IMR-90 (cell line): Measurements from ENCODE around the gene ARSB. TPM values are rescaled to one million over a fixed set of nuclear protein-coding genes. Genes with fewer than 3 reads are reported as not detected.

Experiments
- ATAC-seq: fragments of 200-7000 bp; cut with Tn5 transposase; 2 replicates; pipeline ENCODE4 v1.9.1; 2020; ENCODE audit warnings: low read depth, mild to moderate bottlenecking, moderate library complexity
- BruUV-seq: library from RNA; stranded (reverse); fragments of 400-500 nt; replicated peaks from 2 replicates; lab custom pipeline; 2021; lab: Mats Ljungman, UMichigan
- CTCF ChIA-PET: fragments of 300-600 bp; formaldehyde crosslinking; extraction: SDS; loops from one replicate; lab custom pipeline; 2021; ENCODE audit warnings: antibody characterized with exemption; lab: Yijun Ruan, JAX
- POLR2A ChIA-PET: fragments of 300-600 bp; sonication (Branson Sonifier 250); formaldehyde crosslinking; loops from one replicate; lab custom pipeline; 2022; ENCODE audit warnings: antibody characterized with exemption; ENCODE audit not compliant: unreplicated experiment; lab: Charles Lee
- DNase-seq: peaks from one replicate; pipeline ENCODE4 v3.0.0; 2013
- H2AFZ ChIP-seq: replicated peaks from 2 replicates; pipeline ENCODE3; 2013; ENCODE audit warnings: low read length, mild to moderate bottlenecking; ENCODE audit not compliant: poor library complexity
- H2AK5ac ChIP-seq: 2 replicates; pipeline ENCODE4 v1.6.1; 2013; ENCODE audit warnings: low read depth, low read length, inconsistent platforms
- H2AK9ac ChIP-seq: replicated peaks from 2 replicates; pipeline ENCODE3; 2013; ENCODE audit warnings: mild to moderate bottlenecking, low read depth, low read length, moderate library complexity; ENCODE audit not compliant: poor library complexity
- H2BK120ac ChIP-seq: 2 replicates; pipeline ENCODE4 v1.6.1; 2013; ENCODE audit warnings: low read depth, low read length, inconsistent platforms
- H2BK15ac ChIP-seq: 3 replicates; pipeline ENCODE4 v1.6.1; 2013; ENCODE audit warnings: low read depth, low read length, inconsistent platforms
- H2BK20ac ChIP-seq: 2 replicates; pipeline ENCODE4 v1.6.1; 2013; ENCODE audit warnings: low read depth, mild to moderate bottlenecking, inconsistent platforms, low read length, moderate library complexity
- H2BK5ac ChIP-seq: 2 replicates; pipeline ENCODE4 v1.6.1; 2013; ENCODE audit warnings: mild to moderate bottlenecking, low read depth, low read length, inconsistent platforms; ENCODE audit not compliant: poor library complexity, severe bottlenecking
- H3K14ac ChIP-seq: replicated peaks from 2 replicates; pipeline ENCODE4 v1.6.1; 2013; ENCODE audit warnings: low read depth, low read length, inconsistent platforms
- H3K18ac ChIP-seq: 2 replicates; pipeline ENCODE4 v1.6.1; 2013; ENCODE audit warnings: low read depth, low read length, control low read depth
- H3K23ac ChIP-seq: 2 replicates; pipeline ENCODE4 v1.6.1; 2013; ENCODE audit warnings: low read depth, low read length, inconsistent platforms
- H3K27ac ChIP-seq: 2 replicates; pipeline ENCODE4 v1.5.1; 2013; ENCODE audit warnings: mild to moderate bottlenecking, control low read depth, low read length; ENCODE audit not compliant: insufficient read depth
- H3K27me3 ChIP-seq: 2 replicates; pipeline ENCODE4 v1.6.1; 2013; ENCODE audit warnings: low read length; ENCODE audit not compliant: control insufficient read depth, insufficient read depth
- H3K36me3 ChIP-seq: 2 replicates; pipeline ENCODE4 v1.6.1; 2013; ENCODE audit warnings: low read length, mixed read lengths; ENCODE audit not compliant: control insufficient read depth, insufficient read depth
- H3K4ac ChIP-seq: 2 replicates; pipeline ENCODE4 v1.6.1; 2013; ENCODE audit warnings: low read depth, low read length, inconsistent platforms
- H3K4me1 ChIP-seq: 2 replicates; pipeline ENCODE4 v1.6.1; 2013; ENCODE audit warnings: low read length, mixed read lengths; ENCODE audit not compliant: control insufficient read depth, insufficient read depth
- H3K4me2 ChIP-seq: 2 replicates; pipeline ENCODE4 v1.6.1; 2013; ENCODE audit warnings: low read depth, mild to moderate bottlenecking, control low read depth, low read length, moderate library complexity
- H3K4me3 ChIP-seq: 2 replicates; pipeline ENCODE4 v1.5.1; 2013; ENCODE audit warnings: low read depth, mild to moderate bottlenecking, control low read depth, low read length, moderate library complexity; ENCODE audit not compliant: insufficient read depth
- H3K56ac ChIP-seq: 2 replicates; pipeline ENCODE4 v1.6.1; 2013; ENCODE audit warnings: low read length, inconsistent platforms; ENCODE audit not compliant: insufficient read depth; ENCODE audit errors: extremely low read depth
- H3K79me1 ChIP-seq, 2 experiments: 2 replicates each; pipeline ENCODE4 v1.6.1; 2013; ENCODE audit warnings: low read length in 2 of 2, inconsistent platforms in 1 of 2, low read depth in 1 of 2
- H3K9ac ChIP-seq: 2 replicates; pipeline ENCODE4 v1.6.1; 2013; ENCODE audit warnings: low read depth, low read length, control low read depth
- H3K9me1 ChIP-seq: 2 replicates; pipeline ENCODE4 v1.6.1; 2013; ENCODE audit warnings: low read length, inconsistent platforms; ENCODE audit not compliant: insufficient read depth
- H3K9me3 ChIP-seq: 2 replicates; pipeline ENCODE4 v1.6.1; 2013; ENCODE audit warnings: low read length; ENCODE audit not compliant: control insufficient read depth, insufficient read depth
- H4K20me1 ChIP-seq: 2 replicates; pipeline ENCODE4 v1.6.1; 2013; ENCODE audit warnings: low read length, inconsistent platforms; ENCODE audit not compliant: insufficient read depth
- H4K5ac ChIP-seq: 2 replicates; pipeline ENCODE4 v1.6.1; 2013; ENCODE audit warnings: mild to moderate bottlenecking, low read depth, low read length, control low read depth
- H4K8ac ChIP-seq, 2 experiments: 2 replicates each; pipeline ENCODE4 v1.6.1; 2013; ENCODE audit warnings: low read depth in 2 of 2, low read length in 2 of 2, control low read depth in 1 of 2, inconsistent platforms in 1 of 2
- H4K91ac ChIP-seq: 2 replicates; pipeline ENCODE4 v1.6.1; 2013; ENCODE audit warnings: low read depth, low read length, inconsistent platforms; ENCODE audit not compliant: insufficient read depth
- BHLHE40 ChIP-seq: fragments of 150-350 bp; IDR thresholded peaks from 2 replicates; pipeline ENCODE4 v1.6.1; 2016; ENCODE audit warnings: mild to moderate bottlenecking, low read depth, low read length
- CHD1 ChIP-seq: IDR thresholded peaks from 2 replicates; pipeline ENCODE4 v1.6.1; 2012; ENCODE audit warnings: low read depth, low read length, improper control_type of control experiment
- CTCF ChIP-seq: conservative IDR thresholded peaks from 2 replicates; pipeline ENCODE4 v1.5.1; 2012; ENCODE audit warnings: mild to moderate bottlenecking, low read depth, low read length, improper control_type of control experiment
- ELK1 ChIP-seq: fragments of 150-350 bp; IDR thresholded peaks from 2 replicates; pipeline ENCODE4 v1.6.1; 2016; ENCODE audit warnings: low read depth, mild to moderate bottlenecking, low read length, moderate library complexity, borderline replicate concordance
- FOS ChIP-seq: fragments of 150-350 bp; IDR thresholded peaks from 2 replicates; pipeline ENCODE4 v1.6.1; 2016; ENCODE audit warnings: low read depth, low read length
- MAFK ChIP-seq: IDR thresholded peaks from 2 replicates; pipeline ENCODE4 v1.6.1; 2012; ENCODE audit warnings: low read depth, low read length, improper control_type of control experiment
- MAZ ChIP-seq: IDR thresholded peaks from 2 replicates; pipeline ENCODE4 v1.6.1; 2012; ENCODE audit warnings: low read depth, mild to moderate bottlenecking, low read length, improper control_type of control experiment, moderate library complexity, borderline replicate concordance
- NFE2L2 ChIP-seq: fragments of 150-350 bp; IDR thresholded peaks from 2 replicates; pipeline ENCODE4 v1.6.1; 2016; ENCODE audit warnings: low read depth, mild to moderate bottlenecking, low read length
- POLR2A ChIP-seq: IDR thresholded peaks from 2 replicates; pipeline ENCODE4 v1.6.1; 2012; ENCODE audit warnings: mild to moderate bottlenecking, low read depth, low read length
- RAD21 ChIP-seq: IDR thresholded peaks from 2 replicates; pipeline ENCODE4 v1.6.1; 2012; ENCODE audit warnings: low read length, improper control_type of control experiment
- RCOR1 ChIP-seq: IDR thresholded peaks from 2 replicates; pipeline ENCODE4 v1.6.1; 2012; ENCODE audit warnings: mild to moderate bottlenecking, low read length, improper control_type of control experiment; ENCODE audit not compliant: insufficient replicate concordance
- RFX5 ChIP-seq: IDR thresholded peaks from 2 replicates; pipeline ENCODE4 v1.8.0; 2012; ENCODE audit warnings: low read depth, mild to moderate bottlenecking, low read length, moderate library complexity
- SMC3 ChIP-seq: fragments of 150-350 bp; IDR thresholded peaks from 2 replicates; pipeline ENCODE4 v1.6.1; 2016; ENCODE audit warnings: low read depth, mild to moderate bottlenecking, antibody characterized with exemption, low read length, moderate library complexity
- USF2 ChIP-seq: fragments of 150-350 bp; IDR thresholded peaks from 2 replicates; pipeline ENCODE4 v1.6.1; 2017; ENCODE audit warnings: mild to moderate bottlenecking, antibody characterized with exemption, low read length, low read depth
- WGBS, 2 experiments: methylation state at CpG; one replicate each; pipeline versions ENCODE4 v1.1.5 to v1.1.7; 2013; ENCODE audit warnings: missing lambda C conversion rate in 2 of 2; ENCODE audit not compliant: insufficient read length in 1 of 2; ENCODE audit errors: extremely low coverage in 2 of 2; 5-methylcytosine and 5-hydroxymethylcytosine counted together
- dilution Hi-C: fragments of 300-500 bp; cut with HindIII; formaldehyde crosslinking; loops from one replicate; pipeline ENCODE4 v1.14.3; 2018; ENCODE audit warnings: low sequenced_read_pairs; ENCODE audit not compliant: unreplicated experiment
- in situ Hi-C: fragments of 300-500 bp; cut with MboI; formaldehyde crosslinking; loops from 3 replicates; pipeline ENCODE4 v1.14.3; 2019; ENCODE audit warnings: low sequenced_read_pairs, inconsistent platforms, mixed read lengths
- intact Hi-C: fragments of 100-400 bp; cut with micrococcal nuclease; formaldehyde crosslinking; loops from 2 replicates; pipeline ENCODE4 v1.10.0; 2022
- polyA plus RNA-seq, 3 experiments: library from polyadenylated mRNA; depleted of rRNA; stranded (reverse); fragments of >200 nt; gene quantifications; 2 replicates each; pipeline ENCODE4 v1.2.3, GENCODE V29; 2012; ENCODE audit warnings: low replicate concordance in 1 of 3
- total RNA-seq: library from RNA; depleted of rRNA; stranded (reverse); fragments of >200 nt; gene quantifications from 2 replicates; pipeline ENCODE4 v1.2.3, GENCODE V29; 2012

The ARSB gene
- total and polyA plus RNA-seq, 2 of the 4 experiments (the other 2 are of a cell fraction), result 16.0 to 16.3 TPM

GRCh38 chr5:78819707-78820106 lies 165.4 kb downstream of the ARSB start:
- H3K79me1 ChIP-seq, result no peaks in the 10 kb centered on the region
- no TSS peak for BruUV-seq

More at GRCh38 chr5:78819707-78820106, 165.4 kb downstream of the ARSB start:
- Histone ChIP-seq H3K4me1 (peaks cover 4% of the 10 kb centered on the region; the same call in 1 of the 2 replicates), H3K4me3 (no peak overlapping the region), H3K27me3 (no peaks in the 10 kb centered on the region), H3K9me3 (no peaks in the 10 kb centered on the region), H2AK9ac (no peak overlapping the region), H3K36me3 (no peaks in the 10 kb centered on the region), H2BK5ac (no peak overlapping the region), H2BK120ac (no peak overlapping the region), H2AK5ac (no peak overlapping the region), H4K5ac (no peak overlapping the region), H4K20me1 (no peaks in the 10 kb centered on the region), H4K91ac (no peak overlapping the region), H3K14ac (no peak overlapping the region), H3K9me1 (no peaks in the 10 kb centered on the region), H3K23ac (no peak overlapping the region), H3K27ac (no peak overlapping the region), H2BK20ac (no peak overlapping the region), H3K56ac (no peak overlapping the region), H3K18ac (no peak overlapping the region), H4K8ac (no peak overlapping the region), H2AFZ (no peak overlapping the region), H3K9ac (no peak overlapping the region), H3K4me2 (no peak overlapping the region), H3K4ac (no peak overlapping the region), H2BK15ac (no peak overlapping the region)
- ChIA-PET POLR2A (no interaction called here), CTCF (no interaction called here)
- DNase-seq, result no peak
- in situ Hi-C loops (no loop called here), dilution Hi-C loops (no loop called here), intact Hi-C loops (no loop called here)
- no peak for ATAC-seq
- no peak for TF ChIP-seq RFX5
- TF ChIP-seq MAFK, result no peak
- no peak for TF ChIP-seq BHLHE40
- no peak for TF ChIP-seq SMC3
- TF ChIP-seq ELK1, result no peak
- TF ChIP-seq USF2, result no peak
- no peak for TF ChIP-seq POLR2A
- TF ChIP-seq MAZ, result no peak
- TF ChIP-seq RAD21, result no peak
- no peak for TF ChIP-seq NFE2L2
- TF ChIP-seq RCOR1, result no peak
- TF ChIP-seq CTCF, result no peak
- no peak for TF ChIP-seq CHD1
- no peak for TF ChIP-seq FOS
- WGBS, 2 experiments, result no CpG with 5 or more reads among the region's 1 CpG
